Stimulated activated CD8-positive, alpha-beta memory T cell treated with anti-CD3 and anti-CD28 coated beads, Interleukin-2, amount 100 ng/mL, for 48 hours (primary cell): ENCODE data around the gene SYK.
"Not testable (repeated sequence)": the region's sequence is repeated elsewhere in the genome, so short reads cannot be mapped to it uniquely, and the experiment has no call there.

Experiments used
- DNase-seq, 2 donors: peaks; one replicate each; pipeline ENCODE4 v3.0.0-alpha.2; 2020; ENCODE audit warnings: low read depth in 2 of 2

SYK gene

DNA sequence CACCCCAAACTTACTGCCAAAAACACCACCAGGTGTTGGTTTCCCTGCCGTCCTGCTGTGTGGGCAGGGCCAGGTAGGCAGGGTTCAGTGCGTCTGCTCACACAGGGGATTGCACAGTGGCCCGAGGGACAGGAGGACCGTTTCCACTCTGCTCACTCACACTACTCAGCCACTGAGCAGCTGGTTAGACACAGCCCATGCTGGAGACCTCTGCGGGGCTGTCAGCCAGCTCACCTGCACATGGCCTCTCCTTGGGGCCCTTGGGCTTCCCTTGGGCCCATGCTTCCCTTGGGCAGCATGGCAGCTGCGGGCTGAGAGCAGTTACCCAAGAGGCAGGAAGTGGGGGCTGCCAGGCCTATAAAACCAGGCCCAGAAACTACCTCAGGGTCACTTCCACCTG is 79.0 kb downstream of the SYK start:
- DNase-seq, result no peak

DNA sequence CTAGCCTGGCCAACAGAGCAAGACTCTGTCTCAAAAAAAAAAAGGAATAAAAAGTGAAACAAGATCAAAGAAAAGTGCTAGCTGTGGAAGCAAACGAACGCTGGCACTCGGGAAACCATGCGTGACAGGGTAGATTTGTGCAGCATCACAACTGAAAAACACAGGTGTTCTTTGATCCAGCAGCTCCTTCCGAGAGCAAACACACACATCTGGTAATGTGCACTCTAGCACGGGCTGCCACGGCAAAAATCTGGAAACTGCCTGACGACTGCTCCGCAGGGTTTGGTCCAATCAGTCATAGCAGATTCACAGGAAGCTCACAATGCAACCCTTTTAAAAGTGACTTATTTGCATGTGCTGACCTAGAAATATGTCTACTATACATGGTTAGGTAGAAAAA is 80.0 kb downstream of the SYK start:
- DNase-seq, result no peak

- DNase-seq, result no peak
These were observed 81.5 kb downstream of the SYK start for GRCh38 chr9:90882991-90883600.

GRCh38 chr9:90883661-90884060 is 82.0 kb downstream of the SYK start:
- no peak for DNase-seq

DNA sequence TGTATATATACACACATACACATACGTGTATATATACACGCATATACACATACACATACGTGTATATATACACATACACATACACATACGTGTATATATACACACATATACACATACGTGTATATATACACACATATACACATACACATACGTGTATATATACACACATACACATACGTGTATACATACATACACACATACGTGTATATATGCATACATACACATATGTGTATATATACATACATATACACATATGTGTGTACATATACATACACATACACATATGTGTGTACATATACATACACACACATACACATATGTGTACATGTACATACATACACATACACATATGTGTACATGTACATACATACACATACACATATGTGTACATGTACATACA is 82.6 kb downstream of the SYK start:
- no peak for DNase-seq

DNA sequence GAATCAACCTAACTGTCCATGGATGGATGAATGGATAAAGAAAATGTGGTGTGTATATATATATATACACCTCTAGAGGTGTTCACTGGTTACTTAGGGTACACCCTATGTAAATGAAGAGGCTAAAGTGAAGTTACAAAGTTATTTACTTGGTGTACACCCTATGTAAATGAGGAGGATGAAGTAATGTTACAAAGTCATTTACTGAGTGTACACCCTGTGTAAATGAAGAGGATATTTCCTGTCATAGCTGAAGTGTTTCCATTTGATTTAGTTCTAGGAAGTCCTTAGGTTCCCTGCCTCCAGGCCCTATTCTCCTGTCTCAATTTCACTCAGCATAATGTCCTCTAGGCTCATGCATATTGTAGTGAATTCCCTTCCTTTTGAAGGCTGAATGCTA is 85.2 kb downstream of the SYK start:
- DNase-seq, result not testable (repeated sequence)

GRCh38 chr9:90888941-90889340 is 87.3 kb downstream of the SYK start:
- DNase-seq, result no peak

DNA sequence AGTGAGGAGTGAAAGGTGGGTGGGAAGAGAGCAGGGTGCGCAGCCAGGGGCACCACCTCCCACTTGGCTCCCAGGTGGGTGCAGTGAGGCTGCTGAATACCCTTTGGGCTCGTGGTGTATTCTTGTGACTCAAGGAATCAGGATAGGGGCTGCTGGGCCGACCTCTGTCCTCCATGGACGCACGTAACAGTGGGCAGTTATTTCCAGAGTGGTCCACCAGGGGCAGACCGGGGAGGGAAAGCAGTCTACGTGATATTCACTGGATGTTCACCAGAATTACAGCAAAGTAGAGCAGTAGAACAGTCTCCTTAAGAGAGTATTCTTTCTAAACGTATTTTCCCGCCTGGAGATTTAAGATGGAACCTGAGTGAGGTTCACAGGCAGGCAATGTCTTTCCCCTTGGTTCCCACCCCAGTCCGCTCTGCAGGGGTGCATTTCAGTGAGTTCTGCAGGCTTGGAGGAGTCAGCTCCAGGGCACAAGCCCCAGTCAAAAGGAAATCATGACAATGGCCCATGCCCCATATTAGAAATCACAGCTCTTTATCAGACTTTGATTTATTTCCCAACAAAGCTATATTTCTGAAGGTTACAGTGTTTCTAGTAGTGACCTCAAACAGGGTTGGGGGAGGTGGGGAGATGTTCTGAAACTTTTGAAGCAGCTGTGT is 88.7 kb downstream of the SYK start:
- no peak for DNase-seq

GRCh38 chr9:90891308-90892040 is 89.9 kb downstream of the SYK start:
- no peak for DNase-seq

DNA sequence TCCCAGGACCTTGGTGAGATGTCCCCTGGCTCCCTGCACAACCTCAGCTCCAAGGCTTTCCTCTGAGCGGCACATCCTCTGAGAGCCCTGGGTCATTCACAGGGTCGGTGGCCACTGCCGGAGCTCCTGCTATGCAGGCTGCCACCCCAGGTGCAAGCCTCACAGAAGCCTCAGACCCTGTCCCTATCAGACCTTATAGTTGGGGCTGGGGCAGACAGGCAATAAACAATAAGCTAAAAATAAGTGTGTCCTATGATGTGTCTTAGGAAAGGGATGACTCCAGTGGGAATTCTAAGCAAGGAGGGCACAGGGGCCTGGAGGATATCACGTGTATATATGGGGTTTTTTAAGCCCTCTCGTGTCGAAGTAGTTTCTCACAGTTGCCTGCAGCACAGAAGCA is 91.3 kb downstream of the SYK start:
- DNase-seq, result no peak

- no peak for DNase-seq
These were observed 92.1 kb downstream of the SYK start for GRCh38 chr9:90893706-90894105.

GRCh38 chr9:90894986-90895687 is 93.5 kb downstream of the SYK start:
- DNase-seq, result no peak

DNA sequence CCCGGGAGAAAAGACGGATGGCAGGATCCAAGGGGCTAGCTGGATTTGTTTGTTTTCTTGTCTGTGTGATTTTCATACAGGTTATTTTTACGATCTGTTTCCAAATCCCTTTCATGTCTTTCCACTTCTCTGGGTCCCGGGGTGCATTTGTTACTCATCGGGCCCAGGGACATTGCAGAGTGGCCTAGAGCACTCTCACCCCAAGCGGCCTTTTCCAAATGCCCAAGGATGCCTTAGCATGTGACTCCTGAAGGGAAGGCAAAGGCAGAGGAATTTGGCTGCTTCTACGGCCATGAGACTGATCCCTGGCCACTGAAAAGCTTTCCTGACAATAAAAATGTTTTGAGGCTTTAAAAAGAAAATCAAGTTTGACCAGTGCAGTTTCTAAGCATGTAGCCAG is 94.2 kb downstream of the SYK start:
- DNase-seq, result no peak

DNA sequence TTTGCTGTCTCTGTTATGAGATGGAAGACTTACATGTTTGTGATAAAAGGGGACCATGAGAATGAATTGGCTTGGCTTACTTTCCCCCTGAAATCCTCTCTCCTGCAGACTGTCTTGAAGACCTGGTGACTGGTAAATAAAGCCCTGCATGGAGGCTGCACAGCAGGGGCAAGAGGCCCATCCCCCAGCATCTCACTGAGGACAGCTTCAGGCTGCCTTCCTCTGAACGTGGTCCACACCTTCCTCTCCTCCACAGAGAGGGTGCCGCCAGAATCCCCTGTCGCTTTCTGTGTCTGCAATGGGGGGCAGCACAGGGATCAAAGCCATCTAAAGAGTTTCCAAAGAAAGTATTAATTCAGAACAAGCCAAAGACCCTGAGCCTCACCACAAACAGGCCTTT is 94.6 kb downstream of the SYK start:
- DNase-seq, result no peak

DNA sequence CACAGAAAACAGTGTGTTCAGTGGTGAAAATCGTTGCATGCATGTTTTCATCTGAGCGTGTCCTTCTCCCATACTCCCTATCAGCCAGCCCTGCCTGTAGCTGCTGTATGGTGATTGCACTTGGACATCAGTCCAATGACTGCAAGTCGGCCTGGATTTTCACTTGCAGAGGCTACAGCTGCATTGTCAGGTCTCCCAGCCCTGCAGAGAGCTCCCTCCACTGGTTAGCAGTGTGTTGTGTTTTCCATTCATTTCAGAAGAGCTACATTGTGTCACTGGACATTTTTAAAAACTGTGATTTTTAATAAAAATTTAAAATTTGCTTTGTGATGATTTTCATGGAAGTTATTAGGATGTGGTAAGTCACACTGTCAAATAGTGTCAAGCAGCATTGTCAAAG is 96.6 kb downstream of the SYK start:
- DNase-seq, result no peak

GRCh38 chr9:90899287-90899686 is 97.7 kb downstream of the SYK start:
- DNase-seq, result no peak

GRCh38 chr9:90900130-90900529 is 98.5 kb downstream of the SYK start:
- no peak for DNase-seq

- no peak for DNase-seq
These were observed 100.3 kb downstream of the SYK start for GRCh38 chr9:90901933-90902332.

DNA sequence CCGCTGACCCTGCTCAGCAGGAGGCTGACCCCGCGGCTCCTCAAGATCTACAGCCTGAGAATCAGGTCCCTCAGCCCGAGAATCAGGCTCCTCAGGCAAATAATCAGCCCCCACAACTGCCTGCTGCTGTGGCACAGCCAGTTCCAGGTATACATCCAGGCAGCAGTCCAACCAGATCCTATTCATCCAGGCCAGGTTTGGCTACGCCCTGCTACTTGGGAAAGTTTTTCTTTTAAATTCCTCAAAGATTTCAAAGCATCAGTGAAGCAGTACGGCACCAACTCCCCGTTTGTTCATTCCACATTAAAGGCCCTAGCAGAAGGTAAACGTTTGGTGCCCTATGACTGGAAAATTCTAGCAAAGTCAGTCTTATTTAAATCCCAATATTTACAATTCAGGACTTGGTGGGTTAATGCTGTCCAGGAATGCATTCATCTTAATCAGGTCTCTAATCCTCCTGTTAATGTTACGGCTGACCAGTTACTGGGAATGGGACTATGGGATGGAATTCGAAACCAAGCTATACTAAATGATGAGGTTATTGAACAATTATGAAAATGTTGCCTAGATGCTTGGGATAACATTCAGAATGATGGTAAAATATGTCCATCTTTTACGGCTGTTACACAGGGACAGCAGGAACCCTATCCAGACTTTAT is 102.3 kb downstream of the SYK start:
- DNase-seq, result no peak

DNA sequence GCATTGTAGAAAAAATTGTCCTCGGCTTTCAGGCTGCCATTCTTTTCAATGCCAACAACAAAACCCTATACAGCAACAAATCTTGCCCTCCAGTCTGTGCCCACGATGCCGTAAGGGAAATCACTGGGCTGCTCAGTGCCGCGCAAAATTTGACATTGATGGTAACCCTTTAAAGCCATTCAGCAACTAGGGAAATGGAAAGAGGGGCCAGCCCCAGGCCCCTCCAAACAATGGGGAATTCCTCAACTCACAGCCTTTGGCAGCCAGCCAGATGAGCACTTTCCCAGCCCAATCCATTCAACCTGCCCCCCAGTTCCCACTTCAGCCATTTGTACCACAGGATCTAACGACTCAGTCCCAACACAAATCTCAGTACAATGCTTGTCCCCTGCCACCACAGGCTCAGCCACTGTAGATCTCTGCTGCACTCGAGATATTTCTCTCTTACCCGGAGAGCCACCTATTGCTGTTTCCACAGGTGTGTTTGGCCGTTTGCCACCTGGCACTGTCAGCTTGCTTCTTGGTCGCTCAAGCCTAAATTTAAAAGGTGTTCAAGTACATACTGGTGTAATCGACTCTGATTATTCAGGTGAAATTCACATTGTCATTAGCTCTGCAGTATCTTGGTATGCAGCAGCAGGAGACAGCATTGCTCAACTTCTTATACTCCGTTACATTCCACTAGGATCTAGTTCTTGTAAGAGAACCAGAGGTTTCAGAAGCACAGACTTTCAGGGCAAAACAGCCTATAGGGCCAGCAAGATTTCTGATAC is 103.3 kb downstream of the SYK start:
- DNase-seq, result no peak

GRCh38 chr9:90905822-90906221 is 104.2 kb downstream of the SYK start:
- no peak for DNase-seq
